NCI-H1417 treated with DMSO at 0.1 percent for 48 hours (cell line): ENCODE data around the gene DCXR.

Experiments
- DNase-seq: peaks from one replicate; lab custom pipeline; 2025; lab: John Stamatoyannopoulos, UW

DCXR gene

GRCh38 chr17:82055023-82055964 is 17.8 kb upstream of the DCXR start:
- no peak for DNase-seq

- no peak for DNase-seq
Observed at GRCh38 chr17:82054351-82055022, 17.0 kb upstream of the DCXR start.

GRCh38 chr17:82053556-82054263 is 16.2 kb upstream of the DCXR start:
- no peak for DNase-seq

DNA sequence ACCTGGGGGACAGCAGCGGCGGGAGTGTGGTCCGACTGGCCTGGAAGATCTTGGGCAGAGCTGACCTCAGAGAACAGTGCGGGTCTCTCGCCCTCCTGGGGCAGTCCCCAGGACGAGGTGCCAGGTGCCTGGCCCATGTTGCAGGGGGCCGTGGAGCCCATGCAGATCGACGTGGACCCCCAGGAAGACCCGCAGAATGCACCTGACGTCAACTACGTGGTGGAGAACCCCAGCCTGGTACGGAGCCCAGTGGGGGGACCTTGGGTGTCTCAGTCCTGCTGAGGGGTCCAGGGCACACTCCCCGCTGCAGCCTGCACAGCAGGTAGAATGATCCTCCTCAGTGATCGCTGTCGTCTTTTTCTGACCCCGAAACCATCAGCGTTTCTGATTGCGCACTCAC is 15.6 kb upstream of the DCXR start:
- no peak for DNase-seq

DNA sequence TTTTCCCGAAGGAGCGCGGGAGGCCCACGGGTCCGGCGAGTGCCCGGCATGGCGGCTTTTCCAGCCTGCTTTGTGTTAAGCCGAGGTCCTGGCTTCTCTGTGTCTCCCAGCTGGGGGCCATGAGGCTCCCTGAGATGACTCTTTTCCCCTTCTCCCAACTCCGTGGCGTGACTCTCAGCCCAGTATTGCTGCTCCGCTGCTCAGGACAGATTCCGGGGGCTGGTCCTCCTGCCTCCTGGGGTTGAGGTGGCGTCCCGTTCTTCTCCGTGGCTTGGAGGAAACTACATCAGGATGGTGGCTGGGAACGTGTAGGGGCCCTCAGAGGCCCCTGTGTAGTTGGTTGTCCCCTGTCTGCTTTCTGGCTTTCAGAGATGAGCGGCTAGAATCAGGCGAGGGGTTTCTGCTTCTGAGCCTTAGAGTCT is 15.2 kb upstream of the DCXR start:
- DNase-seq = no peak

- no peak for DNase-seq
Observed at GRCh38 chr17:82051776-82052637, 14.5 kb upstream of the DCXR start, which contains the start of the genes GPS1 and RFNG. Gene GPS1, plus strand, starts transcription at chr17:82051898. Its CDS starts 34 bp downstream, at chr17:82051932. Gene RFNG, minus strand, starts transcription at chr17:82051811. Its CDS starts 45 bp downstream, at chr17:82051766.

- DNase-seq = no peak
Observed at GRCh38 chr17:82050761-82051641, 13.5 kb upstream of the DCXR start.

DNA sequence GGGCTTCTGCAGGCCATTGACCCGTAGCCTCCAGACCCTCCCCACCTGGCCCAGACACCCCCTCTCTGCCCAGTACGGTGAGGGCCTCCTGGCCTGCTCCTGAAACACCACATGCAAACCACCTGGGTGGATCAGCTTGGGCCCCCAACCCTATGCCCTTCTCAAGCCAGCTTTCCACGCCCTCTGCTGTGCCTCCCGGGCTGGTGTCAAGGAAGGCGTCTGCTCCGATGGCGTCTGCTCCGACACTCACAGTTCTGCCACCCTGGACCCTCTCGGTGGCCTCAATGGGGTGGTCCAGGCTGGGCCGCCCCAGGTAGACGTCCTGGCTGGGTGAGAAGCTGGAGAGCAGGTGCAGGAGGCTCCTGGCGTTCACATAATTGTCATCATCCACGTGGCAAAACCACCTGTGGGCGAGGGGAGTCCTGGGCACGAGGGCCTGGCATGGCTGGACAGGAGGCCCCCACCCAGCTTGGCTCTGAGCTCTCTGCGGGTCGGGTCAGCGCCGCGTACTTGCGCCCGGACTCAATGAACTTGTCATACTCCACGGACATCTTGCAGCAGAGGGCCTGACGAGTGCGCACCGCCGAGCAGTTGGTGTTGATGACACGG is 12.8 kb upstream of the DCXR start:
- no peak for DNase-seq

- no peak for DNase-seq
Observed at GRCh38 chr17:82049521-82049971, 12.0 kb upstream of the DCXR start.

GRCh38 chr17:82049106-82049505 is 11.6 kb upstream of the DCXR start:
- no peak for DNase-seq

- DNase-seq = no peak
Observed at GRCh38 chr17:82048571-82048971, 11.1 kb upstream of the DCXR start.

DNA sequence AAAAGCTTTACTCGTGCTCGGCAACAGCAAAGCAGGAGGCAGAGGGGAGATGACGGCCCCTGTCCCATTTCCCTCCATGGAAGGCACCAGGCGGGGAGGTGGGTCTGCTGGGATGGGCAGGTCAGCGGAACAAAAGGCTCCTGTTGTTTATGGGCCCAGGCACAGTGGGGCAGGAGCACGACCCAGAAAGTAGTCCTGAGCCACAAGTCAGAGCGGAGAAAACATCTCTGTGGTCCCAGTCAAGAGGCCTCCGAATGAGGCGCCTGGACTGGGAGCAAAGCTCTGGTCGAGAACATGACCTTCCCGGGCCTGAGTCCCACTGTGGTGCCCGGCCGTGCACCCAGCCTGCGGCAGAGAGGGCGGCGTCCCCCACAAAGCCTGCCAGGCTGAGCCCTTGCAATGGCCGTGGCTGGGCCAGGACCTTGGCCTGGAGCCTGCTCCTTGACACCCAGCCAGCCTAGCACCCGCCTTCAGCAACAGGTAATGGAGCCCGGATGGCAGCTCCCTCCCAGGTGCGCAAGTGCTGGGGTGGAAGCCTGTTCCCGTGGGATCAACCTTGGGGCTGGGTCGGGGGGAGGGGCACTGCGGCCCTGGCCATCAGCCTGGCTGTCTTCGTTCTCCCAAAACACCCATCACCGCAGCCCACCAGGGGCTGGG is 10.5 kb upstream of the DCXR start:
- DNase-seq = no peak

DNA sequence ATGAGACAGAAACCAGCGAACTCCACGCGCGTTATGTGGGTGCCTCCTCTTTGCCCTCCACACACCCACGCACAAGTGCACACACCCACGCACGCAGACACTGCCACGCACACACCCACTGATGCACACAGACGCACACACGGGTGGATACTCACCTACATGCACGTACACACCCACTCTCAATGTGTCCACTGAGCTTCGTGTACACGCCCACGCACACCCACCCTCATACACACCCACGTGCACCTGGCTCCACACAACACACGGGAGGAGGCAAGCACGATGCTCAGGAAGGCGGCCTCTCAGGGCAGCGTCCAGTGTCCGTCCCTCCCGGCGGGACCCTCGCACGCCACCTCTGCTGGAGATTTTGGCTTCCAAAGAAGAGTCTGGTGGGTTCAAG is 9.9 kb upstream of the DCXR start:
- no peak for DNase-seq

DNA sequence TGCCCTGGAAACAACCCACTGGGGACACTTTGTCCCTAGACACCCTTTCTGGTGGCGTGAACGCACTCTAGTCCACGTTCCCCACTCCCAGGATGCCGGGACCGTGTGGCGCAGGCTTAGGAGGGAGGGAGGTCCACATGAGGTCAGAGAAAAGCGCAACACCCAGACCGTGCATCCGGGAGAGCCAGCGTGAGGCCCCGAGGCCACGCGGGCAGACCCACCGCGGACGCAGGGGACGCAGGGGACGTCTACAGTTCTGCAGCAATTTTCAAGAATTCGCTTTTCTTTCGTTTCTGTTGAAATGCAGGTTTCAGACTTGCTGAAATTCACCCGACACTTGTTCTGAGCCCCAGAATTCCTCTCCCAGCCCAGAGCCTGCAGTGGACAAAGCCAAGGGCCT is 9.4 kb upstream of the DCXR start:
- no peak for DNase-seq

DNA sequence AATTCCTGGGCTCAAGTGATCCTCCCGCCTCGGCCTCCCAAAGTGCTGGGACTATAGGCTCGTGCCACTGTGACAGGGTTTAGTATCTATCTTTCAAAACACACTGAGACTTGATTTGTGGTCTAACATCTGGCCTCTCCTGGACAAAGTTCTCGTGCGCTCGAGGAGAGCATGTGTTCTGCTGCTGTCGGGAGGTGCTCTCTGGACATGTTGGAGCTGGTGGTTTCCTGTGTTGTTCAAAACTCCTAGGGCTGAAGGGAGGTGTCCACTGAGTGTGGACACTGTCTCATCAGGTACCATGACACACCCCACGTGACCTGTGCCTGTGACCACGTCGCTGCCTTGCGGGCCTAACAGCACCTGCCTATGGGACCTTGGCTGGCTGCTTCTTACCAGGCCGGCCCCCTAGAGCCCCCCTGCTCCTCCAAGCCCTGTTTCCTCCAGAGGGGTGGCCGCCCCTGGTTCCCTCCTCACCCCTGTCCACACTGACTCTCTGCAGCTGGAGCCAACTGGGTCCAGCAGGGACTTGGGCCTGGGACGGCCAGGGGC is 8.5 kb upstream of the DCXR start:
- DNase-seq = no peak

GRCh38 chr17:82043507-82043906 is 6.0 kb upstream of the DCXR start:
- DNase-seq = no peak

DNA sequence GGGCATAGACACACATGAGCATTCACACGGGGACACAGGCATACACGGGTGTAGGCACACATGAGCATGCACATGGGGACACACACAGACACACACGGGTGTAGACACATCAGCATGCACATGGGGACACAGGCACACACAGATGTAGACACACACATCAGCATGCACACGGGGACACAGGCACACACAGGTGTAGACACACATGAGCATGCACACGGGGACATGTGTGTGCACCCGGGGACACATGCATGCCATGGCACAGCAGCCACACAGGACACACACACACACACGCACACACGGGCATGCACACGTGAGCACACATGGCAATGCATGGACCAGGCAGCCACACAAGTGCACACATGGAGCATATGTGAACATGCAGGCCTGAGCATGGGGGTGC is 5.2 kb upstream of the DCXR start:
- DNase-seq = no peak

DNA sequence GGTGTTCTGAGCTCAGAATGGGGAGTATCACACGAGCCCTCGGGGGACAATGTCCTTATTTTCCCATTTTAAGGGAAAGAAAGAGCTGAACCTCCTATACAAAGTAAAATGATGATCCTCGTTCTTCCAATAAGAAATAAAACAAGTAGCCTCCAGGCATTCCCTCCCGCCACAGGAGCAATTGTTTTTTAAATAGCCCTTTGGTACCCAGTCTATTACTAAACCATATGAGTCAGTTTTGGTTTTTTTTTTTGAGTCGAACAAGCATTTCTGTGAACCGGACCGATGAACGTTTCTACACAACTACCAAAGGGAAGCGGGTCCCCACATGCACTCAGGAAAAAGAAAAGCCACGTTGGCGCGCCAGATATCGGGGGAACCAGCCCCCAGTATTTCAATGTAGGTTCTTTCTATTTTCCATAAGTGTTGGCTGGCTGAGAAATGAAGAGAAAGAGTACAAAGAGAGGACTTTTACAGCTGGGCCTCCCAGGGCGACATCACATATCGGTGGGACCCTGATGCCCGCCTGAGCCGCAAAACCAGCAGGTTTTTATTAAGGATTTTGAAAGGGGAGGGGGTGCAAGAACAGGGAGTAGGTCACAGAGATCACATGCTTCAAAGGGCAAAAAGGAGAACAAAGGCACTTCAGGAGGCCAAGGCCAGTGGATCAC is 3.8 kb upstream of the DCXR start:
- DNase-seq = no peak
